KMS-11 (cell line): ENCODE data around the gene KIAA1328.

ENCODE experiments used
- H2AFZ ChIP-seq: fragments of 200-600 bp; sonication (generic); 2 replicates; pipeline ENCODE4 v1.6.1; 2016; ENCODE audit warnings: antibody characterized with exemption, mixed run types, low read depth
- H3K27ac ChIP-seq: fragments of 200-600 bp; sonication (generic); 2 replicates; pipeline ENCODE4 v1.6.1; 2016; ENCODE audit warnings: mild to moderate bottlenecking, mixed run types
- H3K27me3 ChIP-seq: fragments of 200-600 bp; sonication (generic); 2 replicates; pipeline ENCODE4 v1.6.1; 2017; ENCODE audit warnings: mild to moderate bottlenecking, low read depth, mixed run types, moderate library complexity; ENCODE audit not compliant: insufficient read depth
- H3K36me3 ChIP-seq: fragments of 200-600 bp; sonication (generic); 2 replicates; pipeline ENCODE4 v1.6.1; 2017; ENCODE audit warnings: mild to moderate bottlenecking, mixed run types; ENCODE audit not compliant: insufficient read depth
- H3K4me1 ChIP-seq: fragments of 200-600 bp; sonication (generic); 2 replicates; pipeline ENCODE4 v1.6.1; 2016; ENCODE audit warnings: mild to moderate bottlenecking, low read depth, mixed run types; ENCODE audit not compliant: poor library complexity, severe bottlenecking
- H3K4me2 ChIP-seq: fragments of 200-600 bp; sonication (generic); 2 replicates; pipeline ENCODE4 v1.7.0; 2016; ENCODE audit warnings: mild to moderate bottlenecking, mixed run types
- H3K4me3 ChIP-seq: fragments of 200-600 bp; sonication (generic); IDR thresholded peaks from 2 replicates; pipeline ENCODE4 v1.6.1; 2017; ENCODE audit warnings: low read depth, low read length, mixed read lengths; ENCODE audit not compliant: insufficient read depth
- H3K79me2 ChIP-seq: fragments of 200-600 bp; sonication (generic); 2 replicates; pipeline ENCODE4 v1.6.1; 2016; ENCODE audit warnings: low read depth, mixed run types; ENCODE audit not compliant: insufficient read depth
- H3K9ac ChIP-seq: fragments of 200-600 bp; sonication (generic); 2 replicates; pipeline ENCODE4 v1.6.1; 2016; ENCODE audit warnings: mild to moderate bottlenecking, mixed run types
- H4K20me1 ChIP-seq: fragments of 200-600 bp; sonication (generic); 2 replicates; pipeline ENCODE4 v1.6.1; 2016; ENCODE audit warnings: mild to moderate bottlenecking, mixed run types; ENCODE audit not compliant: insufficient read depth
- TF ChIP-seq, protein P1 (sequence below): fragments of 200-600 bp; sonication (generic); conservative IDR thresholded peaks from 2 replicates; pipeline ENCODE4 v1.6.1; 2017; ENCODE audit warnings: low read depth, mild to moderate bottlenecking, antibody characterized with exemption, low read length, moderate library complexity, mixed read lengths

Gene KIAA1328

DNA sequence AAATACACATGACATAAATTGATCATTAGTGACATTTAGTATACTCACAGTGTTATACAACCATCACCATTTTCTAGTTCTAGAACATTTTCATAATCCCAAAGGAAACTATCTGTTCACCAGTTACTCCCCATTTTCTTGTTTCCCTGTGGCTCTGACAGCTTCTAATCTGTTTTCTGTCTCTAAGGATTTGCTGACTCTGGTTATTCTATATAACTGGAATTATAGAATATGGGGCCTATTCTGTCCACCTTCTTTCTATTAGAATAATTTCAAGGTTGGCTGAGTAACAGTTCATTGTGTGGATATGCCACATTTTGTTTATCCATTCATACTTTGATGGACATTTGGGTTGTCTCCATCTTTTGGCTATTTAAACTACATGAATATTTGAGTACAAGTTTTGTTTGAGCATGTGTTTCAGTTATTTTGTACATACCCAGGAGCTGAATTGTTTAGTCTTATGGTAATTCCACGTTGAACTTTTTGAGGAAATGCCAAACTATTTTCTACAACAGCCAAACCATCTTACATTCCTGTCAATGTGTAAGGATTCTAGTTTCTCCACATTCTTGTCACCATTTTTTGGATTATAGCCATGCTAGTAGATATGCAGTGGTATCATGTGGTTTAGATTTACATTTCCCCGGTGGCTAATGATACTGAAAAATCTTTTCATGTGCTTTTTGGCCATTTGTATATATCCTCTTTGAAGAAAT, 20.5 kb downstream of the KIAA1328 start:
- Histone ChIP-seq H4K20me1 (no peaks in the 10 kb centered on the region), H3K4me2 (no peak overlapping the region), H3K4me1 (no peaks in the 10 kb centered on the region), H3K27me3 (no peaks in the 10 kb centered on the region), H3K79me2 (no peaks in the 10 kb centered on the region), H3K27ac (no peak overlapping the region), H3K36me3 (no peaks in the 10 kb centered on the region), H2AFZ (no peak overlapping the region), H3K4me3 (no peak overlapping the region), H3K9ac (no peak overlapping the region)
- TF ChIP-seq, protein P1, sequence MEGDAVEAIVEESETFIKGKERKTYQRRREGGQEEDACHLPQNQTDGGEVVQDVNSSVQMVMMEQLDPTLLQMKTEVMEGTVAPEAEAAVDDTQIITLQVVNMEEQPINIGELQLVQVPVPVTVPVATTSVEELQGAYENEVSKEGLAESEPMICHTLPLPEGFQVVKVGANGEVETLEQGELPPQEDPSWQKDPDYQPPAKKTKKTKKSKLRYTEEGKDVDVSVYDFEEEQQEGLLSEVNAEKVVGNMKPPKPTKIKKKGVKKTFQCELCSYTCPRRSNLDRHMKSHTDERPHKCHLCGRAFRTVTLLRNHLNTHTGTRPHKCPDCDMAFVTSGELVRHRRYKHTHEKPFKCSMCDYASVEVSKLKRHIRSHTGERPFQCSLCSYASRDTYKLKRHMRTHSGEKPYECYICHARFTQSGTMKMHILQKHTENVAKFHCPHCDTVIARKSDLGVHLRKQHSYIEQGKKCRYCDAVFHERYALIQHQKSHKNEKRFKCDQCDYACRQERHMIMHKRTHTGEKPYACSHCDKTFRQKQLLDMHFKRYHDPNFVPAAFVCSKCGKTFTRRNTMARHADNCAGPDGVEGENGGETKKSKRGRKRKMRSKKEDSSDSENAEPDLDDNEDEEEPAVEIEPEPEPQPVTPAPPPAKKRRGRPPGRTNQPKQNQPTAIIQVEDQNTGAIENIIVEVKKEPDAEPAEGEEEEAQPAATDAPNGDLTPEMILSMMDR, result no peak

DNA sequence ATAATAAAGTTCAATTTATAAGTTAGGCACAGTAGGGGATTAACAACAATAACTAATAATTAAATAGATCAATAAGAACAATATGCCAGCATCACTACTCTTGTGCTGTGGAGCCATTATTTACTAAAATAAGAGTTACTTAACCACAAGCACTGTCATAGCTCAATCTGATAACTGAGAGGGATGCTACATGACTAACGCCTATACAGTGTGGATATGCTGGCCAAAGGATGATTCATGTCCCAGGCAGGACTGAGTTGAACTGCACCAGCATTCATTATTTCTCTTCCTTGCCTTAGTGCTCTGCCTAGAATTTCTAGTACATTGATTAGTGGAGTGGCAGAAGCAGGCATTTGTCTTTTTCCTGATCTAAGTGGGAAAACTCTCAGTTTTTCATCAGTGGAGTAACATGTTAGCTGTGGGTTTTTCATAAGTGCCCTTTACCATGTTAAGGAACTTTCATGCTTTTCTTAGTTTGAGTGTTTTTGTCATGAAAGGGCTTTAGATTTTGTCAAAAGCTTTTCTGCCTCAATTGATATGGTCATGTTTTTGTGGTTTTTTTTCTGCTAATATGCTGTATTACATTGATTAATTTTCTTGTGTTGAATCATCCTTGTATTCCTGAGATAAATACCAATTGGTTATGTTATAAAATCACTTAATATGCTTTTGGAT, 21.7 kb downstream of the KIAA1328 start:
- H3K9ac ChIP-seq, result no peak overlapping the region

DNA sequence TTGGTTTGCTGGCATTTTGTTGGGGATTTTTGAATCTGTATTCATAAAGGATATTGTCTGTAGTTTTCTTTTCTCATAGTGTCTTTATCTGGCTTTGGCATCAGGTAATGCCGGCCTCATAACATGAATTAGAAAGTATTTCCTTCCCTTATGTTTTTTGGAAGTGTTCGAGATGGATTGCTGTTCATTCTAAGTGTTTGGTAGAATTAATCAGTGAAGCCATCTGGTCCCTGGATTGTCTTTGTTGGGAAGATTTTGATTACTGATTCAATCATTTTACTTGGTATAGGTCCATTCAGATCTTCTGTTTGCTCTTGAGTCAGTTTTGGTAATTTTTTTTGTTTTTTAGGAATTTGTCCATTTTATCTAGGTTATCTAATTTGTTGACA, 22.3 kb downstream of the KIAA1328 start:
- no peaks in the 10 kb centered on the region for H3K27me3 ChIP-seq
- no peak overlapping the region for H3K4me3 ChIP-seq
- no peak overlapping the region for H3K27ac ChIP-seq
- no peak overlapping the region for H3K9ac ChIP-seq
- H3K79me2 ChIP-seq, result no peaks in the 10 kb centered on the region
- H3K4me1 ChIP-seq, result no peaks in the 10 kb centered on the region
- TF ChIP-seq, protein P1, result no peak
- H3K4me2 ChIP-seq, result no peak overlapping the region
- no peaks in the 10 kb centered on the region for H4K20me1 ChIP-seq
- no peaks in the 10 kb centered on the region for H3K36me3 ChIP-seq
- no peak overlapping the region for H2AFZ ChIP-seq

More for the DNA sequence above, 21.7 kb downstream of the KIAA1328 start:
- TF ChIP-seq, protein P1, result no peak
- Histone ChIP-seq H4K20me1 (no peaks in the 10 kb centered on the region), H3K4me3 (no peak overlapping the region), H3K79me2 (no peaks in the 10 kb centered on the region), H3K4me1 (no peaks in the 10 kb centered on the region), H2AFZ (no peak overlapping the region), H3K27me3 (no peaks in the 10 kb centered on the region), H3K4me2 (no peak overlapping the region), H3K36me3 (no peaks in the 10 kb centered on the region), H3K27ac (no peak overlapping the region)

- no peak overlapping the region for H3K4me2 ChIP-seq
- H3K27me3 ChIP-seq, result no peaks in the 10 kb centered on the region
- H2AFZ ChIP-seq, result no peak overlapping the region
- H4K20me1 ChIP-seq, result no peaks in the 10 kb centered on the region
- no peaks in the 10 kb centered on the region for H3K4me1 ChIP-seq
- TF ChIP-seq, protein P1, result no peak
- no peak overlapping the region for H3K4me3 ChIP-seq
- H3K79me2 ChIP-seq, result no peaks in the 10 kb centered on the region
- H3K9ac ChIP-seq, result no peak overlapping the region
- no peaks in the 10 kb centered on the region for H3K36me3 ChIP-seq
- H3K27ac ChIP-seq, result no peak overlapping the region
These were observed 27.9 kb downstream of the KIAA1328 start for GRCh38 chr18:36856815-36857214.
